Stimulated activated CD4-positive, alpha-beta T cell treated with anti-CD3 and anti-CD28 coated beads, Interleukin-2, amount 100 ng/mL, for 48 hours (primary cell): Measurements from ENCODE around the gene DHX57.
"Not testable (repeated sequence)": the region's sequence is repeated elsewhere in the genome, so short reads cannot be mapped to it uniquely, and the experiment has no call there.

Experiments used
- DNase-seq, 2 donors: peaks; one replicate each; pipeline ENCODE4 v3.0.0-alpha.2; 2020

Gene DHX57

GRCh38 chr2:38866773-38867443 is 8.8 kb downstream of the DHX57 start:
- DNase-seq = no peak

GRCh38 chr2:38863061-38863695 is 12.6 kb downstream of the DHX57 start:
- no peak for DNase-seq

DNA sequence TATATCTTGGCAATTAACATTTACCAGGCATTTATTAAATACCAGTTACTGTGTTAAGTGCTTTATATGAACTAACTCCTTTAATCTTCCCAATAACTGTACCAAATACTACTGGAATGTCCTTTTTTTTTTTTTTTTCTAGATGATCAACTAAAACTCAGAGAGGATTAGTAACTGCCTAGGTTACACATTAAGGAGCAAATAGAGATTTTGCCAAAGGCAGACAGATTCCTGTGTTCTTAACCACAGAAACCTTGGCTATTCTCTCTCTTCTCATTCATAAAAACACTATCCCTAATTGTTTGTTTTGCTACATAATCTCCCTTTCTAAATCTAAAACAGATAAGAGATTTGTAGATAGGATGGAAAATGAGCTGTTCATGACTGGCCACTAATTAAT is 13.3 kb downstream of the DHX57 start:
- DNase-seq = no peak

GRCh38 chr2:38856165-38856564 is 19.6 kb downstream of the DHX57 start:
- no peak for DNase-seq

DNA sequence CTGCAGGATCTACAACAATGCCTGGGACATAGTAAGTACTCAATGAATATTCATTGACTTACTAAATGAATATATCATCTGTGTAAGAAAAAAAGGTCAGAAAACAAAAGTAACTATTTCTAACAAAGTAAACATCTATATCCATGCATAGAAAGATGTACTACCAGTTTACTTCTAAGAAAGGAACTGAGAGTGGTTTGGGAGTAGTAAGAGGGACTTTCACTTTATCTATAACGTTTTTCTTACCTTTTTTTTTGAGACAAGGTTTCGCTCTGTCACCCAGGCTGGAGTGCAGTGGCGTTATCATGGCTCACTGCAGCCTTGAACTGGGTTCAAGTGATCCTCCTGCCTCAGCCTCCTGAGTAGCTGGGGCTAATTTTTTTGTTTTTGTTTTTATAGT is 25.7 kb downstream of the DHX57 start:
- DNase-seq = no peak

- DNase-seq = no peak
Measured at GRCh38 chr2:38836791-38837190, 38.9 kb downstream of the DHX57 start.

- no peak for DNase-seq
Measured at GRCh38 chr2:38835990-38836389, 39.7 kb downstream of the DHX57 start.

DNA sequence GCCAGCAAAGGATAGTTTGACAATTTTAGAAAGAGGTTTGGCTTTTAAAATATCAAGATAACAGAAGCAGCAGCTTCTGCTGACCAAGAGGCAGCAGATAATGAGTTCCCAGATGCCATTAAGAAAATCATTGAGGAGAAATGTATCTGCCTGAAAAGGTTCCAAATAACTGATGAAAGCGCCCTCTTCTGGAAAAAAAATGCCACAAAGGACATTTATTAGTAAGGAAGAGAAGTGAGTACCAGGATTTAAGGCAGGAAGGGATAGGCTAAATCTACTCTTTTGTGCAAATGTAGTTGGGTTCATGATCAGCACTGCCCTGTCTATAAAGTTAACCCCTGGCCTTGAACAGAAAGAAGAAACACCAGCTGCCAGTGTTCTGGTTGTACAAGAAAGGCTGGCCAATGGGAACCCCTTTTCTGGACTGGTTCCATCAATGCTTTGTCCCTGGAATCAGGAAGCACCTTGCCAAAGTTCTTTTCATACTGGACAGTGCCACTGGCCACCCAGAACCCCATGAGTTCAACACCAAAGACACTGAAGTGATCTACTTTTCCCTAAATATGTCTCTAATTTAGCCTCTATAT is 40.6 kb downstream of the DHX57 start:
- DNase-seq = no peak

GRCh38 chr2:38830526-38831159 is 45.1 kb downstream of the DHX57 start:
- no peak for DNase-seq

- no peak for DNase-seq
Measured at GRCh38 chr2:38829971-38830370, 45.8 kb downstream of the DHX57 start.

GRCh38 chr2:38828460-38828859 is 47.3 kb downstream of the DHX57 start:
- no peak for DNase-seq

GRCh38 chr2:38827539-38828145 is 48.1 kb downstream of the DHX57 start:
- DNase-seq = not testable (repeated sequence)

DNA sequence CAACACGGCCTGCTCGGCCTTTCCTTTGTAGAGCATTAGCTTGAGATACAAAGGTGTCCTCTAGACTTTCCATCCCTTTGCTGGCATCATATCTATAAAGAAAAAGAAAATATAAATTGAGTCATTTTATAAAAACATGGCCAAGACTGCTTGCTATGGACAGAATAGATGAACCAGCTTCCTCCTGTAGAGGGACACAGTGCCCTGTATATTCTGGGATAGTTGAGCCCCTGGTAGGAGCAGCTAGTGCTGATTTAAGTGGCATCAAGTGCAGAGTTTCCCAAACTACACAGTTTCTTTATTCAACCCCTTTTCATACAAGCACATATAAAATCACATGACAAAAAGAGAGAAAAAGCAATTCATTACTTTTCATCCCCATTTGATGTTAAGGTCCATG is 49.8 kb downstream of the DHX57 start:
- DNase-seq = no peak

GRCh38 chr2:38824906-38825305 is 50.8 kb downstream of the DHX57 start:
- no peak for DNase-seq

DNA sequence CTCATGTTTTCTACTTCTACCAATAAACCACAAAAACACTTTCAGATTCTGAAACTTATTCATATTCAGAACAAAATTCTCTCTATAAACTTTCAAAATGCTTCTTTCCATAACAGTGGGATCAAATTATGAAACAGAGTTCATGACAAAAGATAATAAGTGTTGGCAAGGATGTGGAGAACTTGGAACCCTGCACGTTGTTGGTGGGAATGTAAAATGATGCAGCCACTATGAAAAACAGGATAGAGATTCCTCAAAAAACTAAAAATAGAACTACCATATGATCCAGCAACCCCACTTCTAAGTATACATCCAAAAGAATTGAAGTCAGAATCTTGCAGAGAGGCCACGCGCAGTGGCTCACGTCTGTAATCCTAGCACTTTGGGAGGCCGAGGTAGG is 52.3 kb downstream of the DHX57 start:
- no peak for DNase-seq

DNA sequence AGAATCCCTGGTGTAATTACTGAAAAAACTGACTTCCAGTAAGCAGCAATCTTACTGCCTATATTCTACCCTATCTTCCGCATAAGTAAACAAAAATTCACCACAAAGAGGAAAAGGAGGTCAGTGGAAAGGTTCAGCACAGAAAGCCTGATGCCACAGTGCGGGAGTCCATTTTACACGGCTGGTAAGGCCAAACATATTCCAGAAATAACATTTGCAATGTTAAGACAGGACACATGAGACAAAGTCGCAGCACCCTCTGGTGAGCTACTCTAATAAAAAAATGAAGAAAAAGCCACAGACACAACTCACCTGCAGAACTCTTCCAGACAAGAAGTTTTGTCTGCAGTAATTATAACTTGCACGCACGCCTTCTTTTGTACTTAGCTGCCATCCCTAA is 57.2 kb downstream of the DHX57 start:
- DNase-seq = no peak

DNA sequence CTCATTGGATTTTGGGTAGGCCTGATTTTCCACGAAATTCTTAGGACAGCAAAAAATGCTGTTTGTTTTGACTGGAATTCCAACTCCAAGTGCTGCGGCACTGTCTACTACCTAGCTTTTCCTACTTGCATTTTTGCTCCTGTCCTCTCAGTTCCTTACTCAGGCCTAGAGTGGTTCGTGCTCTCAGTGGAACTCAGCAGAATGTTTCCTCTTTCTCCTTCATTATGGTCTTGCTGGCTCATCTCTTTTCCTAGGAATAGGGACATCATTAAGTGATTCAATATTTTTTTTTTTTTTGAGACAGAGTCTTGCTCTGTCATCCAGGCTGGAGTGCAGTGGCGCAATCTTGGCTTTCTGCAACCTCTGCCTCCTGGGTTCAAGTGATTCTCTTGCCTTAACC is 59.8 kb downstream of the DHX57 start:
- DNase-seq = no peak

DNA sequence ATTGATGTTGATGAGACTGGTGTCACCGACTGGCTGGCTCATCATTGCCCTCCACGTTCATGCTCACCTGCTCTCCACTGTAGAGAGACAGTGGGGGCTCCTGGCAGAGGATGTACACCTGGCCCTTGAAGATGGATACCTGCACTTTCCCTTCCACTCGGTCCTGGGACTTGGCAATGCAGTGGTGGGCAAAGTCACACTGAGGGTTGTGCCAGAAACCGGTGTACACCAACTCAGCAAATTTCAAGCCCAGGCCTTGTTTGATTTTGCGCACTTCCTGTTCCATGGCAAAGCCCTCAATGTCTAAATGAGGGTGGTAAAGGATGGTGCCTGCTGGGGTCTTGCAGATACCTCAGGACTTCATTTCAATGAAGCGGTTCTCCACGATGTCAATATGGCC is 65.2 kb downstream of the DHX57 start:
- no peak for DNase-seq

- no peak for DNase-seq
Measured at GRCh38 chr2:38808677-38809076, 67.1 kb downstream of the DHX57 start.

DNA sequence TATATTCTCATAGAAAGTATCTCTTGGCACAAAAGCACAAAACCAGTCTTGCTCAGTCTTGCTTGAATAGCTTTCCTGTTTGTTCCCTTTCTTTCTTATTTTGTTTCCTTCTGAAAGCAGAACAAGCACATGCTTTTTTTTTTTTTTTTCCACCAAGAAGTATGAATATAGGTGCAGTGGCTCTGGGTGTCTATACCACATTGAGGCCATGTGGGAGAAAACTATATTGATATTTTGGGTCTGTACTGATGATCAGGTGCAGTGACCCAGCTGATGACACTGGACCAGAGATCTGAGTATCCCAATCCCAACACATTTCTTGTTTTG is 69.0 kb downstream of the DHX57 start:
- DNase-seq = no peak

DNA sequence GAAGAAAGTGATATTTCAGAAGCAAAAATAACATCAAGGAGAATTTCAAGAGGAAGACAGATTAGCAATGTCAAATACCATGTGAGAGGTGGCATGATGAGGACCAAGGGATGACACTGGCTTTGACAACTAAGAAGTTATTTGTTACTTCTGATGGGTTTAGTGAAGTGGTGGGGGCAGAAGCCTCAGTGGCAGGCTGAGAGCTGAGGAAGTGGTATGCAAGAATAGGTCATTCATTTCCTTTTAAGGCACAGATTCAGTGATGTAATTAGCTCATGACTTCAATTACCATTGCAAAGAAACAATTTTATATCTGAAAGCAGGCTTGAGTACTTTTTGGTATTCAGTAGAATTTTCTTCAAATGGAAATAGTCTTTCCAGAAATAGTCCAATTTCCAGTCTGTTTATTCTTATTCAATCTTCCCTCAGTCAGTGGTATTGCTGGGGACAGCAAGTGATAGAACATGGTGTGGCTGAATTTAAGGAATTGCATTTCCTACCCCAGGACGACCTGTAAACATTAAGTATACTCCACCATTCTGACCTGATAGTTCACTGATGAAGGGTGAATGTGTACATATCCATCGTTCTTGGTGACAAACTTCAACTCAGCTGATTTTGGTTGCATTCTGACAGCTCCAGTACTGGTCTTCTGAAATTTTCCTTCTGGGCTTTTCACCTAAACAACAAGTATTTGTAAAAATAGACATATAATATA is 69.6 kb downstream of the DHX57 start:
- no peak for DNase-seq

DNA sequence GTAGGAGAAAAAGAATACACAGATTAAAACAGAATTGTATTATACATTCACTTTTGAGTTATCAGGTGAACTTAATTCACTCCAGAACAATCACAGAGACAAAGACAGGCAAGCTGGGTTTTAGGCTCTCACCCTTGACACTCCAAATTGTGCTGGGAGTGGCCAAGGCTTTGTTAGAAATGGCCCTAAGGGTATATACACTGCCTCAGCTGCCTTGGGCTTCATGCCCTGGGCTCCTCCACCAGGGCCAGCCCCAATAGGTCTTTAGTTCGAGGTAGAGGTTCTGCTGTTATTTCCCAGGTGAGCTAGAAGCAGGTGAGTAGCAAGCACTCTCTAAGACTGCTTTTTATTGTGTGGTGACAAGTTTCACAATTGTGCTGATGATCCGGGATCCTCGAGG is 77.8 kb downstream of the DHX57 start:
- no peak for DNase-seq

- no peak for DNase-seq
Measured at GRCh38 chr2:38797250-38797676, 78.5 kb downstream of the DHX57 start.
